Mesenchymal stem cell (in vitro differentiated cells and primary cell): ENCODE measurements around the gene MEX3D.

Experiments used
- DNase-seq: peaks from one replicate; pipeline ENCODE4 v3.0.0-alpha.2; 2013
- H2AFZ ChIP-seq: one replicate; pipeline ENCODE4 v1.6.1; 2013; ENCODE audit warnings: low read depth, mild to moderate bottlenecking, control low read depth, inconsistent platforms, low read length, moderate library complexity
- H2AK5ac ChIP-seq: 2 replicates; pipeline ENCODE4 v1.6.1; 2013; ENCODE audit warnings: low read length, moderate library complexity, mild to moderate bottlenecking, inconsistent platforms; ENCODE audit not compliant: severe bottlenecking
- H2BK120ac ChIP-seq: one replicate; pipeline ENCODE4 v1.6.1; 2013; ENCODE audit warnings: low read depth, mild to moderate bottlenecking, inconsistent platforms, low read length, moderate library complexity
- H2BK12ac ChIP-seq, 2 experiments: one replicate each; pipeline ENCODE4 v1.6.1; 2013; ENCODE audit warnings: inconsistent platforms in 2 of 2, low read length in 2 of 2, mild to moderate bottlenecking in 2 of 2, moderate library complexity in 2 of 2, control low read depth in 1 of 2
- H2BK15ac ChIP-seq: one replicate; pipeline ENCODE4 v1.6.1; 2013; ENCODE audit warnings: mild to moderate bottlenecking, low read depth, inconsistent platforms; ENCODE audit not compliant: poor library complexity, severe bottlenecking
- H2BK5ac ChIP-seq: 2 replicates; pipeline ENCODE4 v1.6.1; 2013; ENCODE audit warnings: low read depth, mild to moderate bottlenecking, low read length, control low read depth, inconsistent platforms; ENCODE audit not compliant: poor library complexity, severe bottlenecking
- H3K14ac ChIP-seq, 2 experiments: one replicate each; pipeline ENCODE4 v1.6.1; 2013; ENCODE audit warnings: inconsistent platforms in 2 of 2, low read length in 2 of 2, control low read depth in 1 of 2, mild to moderate bottlenecking in 1 of 2, moderate library complexity in 1 of 2
- H3K18ac ChIP-seq, 2 experiments: one replicate each; pipeline ENCODE4 v1.6.1; 2013; ENCODE audit warnings: inconsistent platforms in 2 of 2, low read length in 2 of 2, control low read depth in 1 of 2, low read depth in 1 of 2, mild to moderate bottlenecking in 1 of 2
- H3K23ac ChIP-seq, 2 experiments: one replicate each; pipeline ENCODE4 v1.6.1; 2013; ENCODE audit warnings: inconsistent platforms in 2 of 2, low read length in 2 of 2, mild to moderate bottlenecking in 2 of 2, moderate library complexity in 2 of 2, control low read depth in 1 of 2
- H3K27ac ChIP-seq: 2 replicates; pipeline ENCODE4 v1.5.1; 2013; ENCODE audit warnings: mild to moderate bottlenecking, moderate library complexity, low read length, control low read depth, inconsistent platforms; ENCODE audit not compliant: poor library complexity, severe bottlenecking
- H3K27me3 ChIP-seq, 2 experiments: 2 replicates each; pipeline versions ENCODE4 v1.6.1 to v1.7.0; 2013; ENCODE audit warnings: low read length in 2 of 2, mild to moderate bottlenecking in 2 of 2, moderate library complexity in 2 of 2, control low read depth in 1 of 2, inconsistent platforms in 1 of 2; ENCODE audit not compliant: control insufficient read depth in 1 of 2, insufficient read depth in 1 of 2
- H3K36me3 ChIP-seq, 2 experiments: 2 replicates each; pipeline versions ENCODE4 v1.6.1 to v1.7.0; 2013; ENCODE audit warnings: low read length in 2 of 2, control low read depth in 1 of 2, inconsistent platforms in 1 of 2, low read depth in 1 of 2, mild to moderate bottlenecking in 1 of 2; ENCODE audit not compliant: insufficient read depth in 2 of 2, control insufficient read depth in 1 of 2
- H3K4ac ChIP-seq, 2 experiments: one replicate each; pipeline ENCODE4 v1.6.1; 2013; ENCODE audit warnings: inconsistent platforms in 2 of 2, low read length in 2 of 2, mild to moderate bottlenecking in 2 of 2, moderate library complexity in 2 of 2, control low read depth in 1 of 2, low read depth in 1 of 2
- H3K4me1 ChIP-seq: 2 replicates; pipeline ENCODE4 v1.6.1; 2013; ENCODE audit warnings: low read depth, low read length, control low read depth; ENCODE audit not compliant: control insufficient read depth, insufficient read depth
- H3K4me2 ChIP-seq: 2 replicates; pipeline ENCODE4 v1.6.1; 2013; ENCODE audit warnings: low read length, mild to moderate bottlenecking, inconsistent platforms; ENCODE audit not compliant: poor library complexity, severe bottlenecking
- H3K4me3 ChIP-seq, 2 experiments: 2 replicates each; pipeline versions ENCODE4 v1.5.1 to v1.7.0; 2013; ENCODE audit warnings: low read length in 2 of 2, mild to moderate bottlenecking in 2 of 2, control low read depth in 1 of 2, low read depth in 1 of 2; ENCODE audit not compliant: insufficient read depth in 1 of 2
- H3K79me1 ChIP-seq: replicated peaks from 2 replicates; pipeline ENCODE4 v1.6.1; 2013; ENCODE audit warnings: mild to moderate bottlenecking, control low read depth, low read length, inconsistent platforms; ENCODE audit not compliant: poor library complexity, severe bottlenecking
- H3K9ac ChIP-seq: 2 replicates; pipeline ENCODE4 v1.7.0; 2013; ENCODE audit warnings: mild to moderate bottlenecking, low read length, moderate library complexity
- H3K9me3 ChIP-seq: 2 replicates; pipeline ENCODE4 v1.7.0; 2013; ENCODE audit warnings: mild to moderate bottlenecking, low read length; ENCODE audit not compliant: control insufficient read depth
- H4K8ac ChIP-seq: one replicate; pipeline ENCODE4 v1.6.1; 2013; ENCODE audit warnings: inconsistent platforms, mild to moderate bottlenecking, low read length, moderate library complexity
- H4K91ac ChIP-seq: one replicate; pipeline ENCODE4 v1.6.1; 2013; ENCODE audit warnings: mild to moderate bottlenecking, low read length, inconsistent platforms
- WGBS: methylation state at CpG from one replicate; pipeline ENCODE4 v1.1.7; 2013; ENCODE audit warnings: mixed read lengths; 5-methylcytosine and 5-hydroxymethylcytosine counted together

MEX3D gene

DNA sequence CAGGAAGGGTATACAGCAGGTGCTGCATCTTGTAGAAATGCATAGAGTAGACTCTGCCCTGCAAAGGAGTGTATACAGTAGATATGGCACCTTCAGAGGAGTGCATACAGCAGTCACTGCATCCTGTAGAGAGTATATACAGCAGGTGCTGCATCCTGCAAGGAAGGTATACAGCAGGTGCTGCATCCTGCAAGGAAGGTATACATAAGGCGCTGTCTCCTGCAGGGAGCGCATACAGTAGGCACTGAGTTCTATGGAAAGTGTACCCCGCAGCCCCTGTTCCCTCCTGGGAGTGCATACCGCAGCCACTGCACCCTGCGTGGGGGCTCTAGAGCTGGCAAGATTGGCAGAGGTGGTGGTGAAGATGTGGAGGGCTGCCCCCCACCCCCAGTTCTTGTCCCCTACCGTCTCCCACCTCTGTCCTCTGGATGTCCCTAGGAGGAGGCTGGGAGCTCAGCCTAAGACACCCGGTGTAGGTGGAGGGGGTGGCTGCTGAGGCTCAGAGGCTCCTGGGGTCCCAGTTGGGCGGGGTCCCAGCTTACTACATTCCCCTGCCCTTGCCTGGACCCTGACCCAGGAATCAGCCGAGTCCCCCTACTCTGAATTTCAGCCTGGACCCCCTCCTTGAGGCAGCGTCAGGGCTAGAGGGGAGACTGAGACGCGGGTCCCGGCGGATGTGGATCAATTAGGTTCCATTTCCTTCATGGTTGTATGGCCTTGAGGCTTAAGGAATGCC lies 53.0 kb downstream of the MEX3D start:
- no peak overlapping the region for H3K4me3 ChIP-seq
- no peak for DNase-seq
- H3K18ac ChIP-seq = no peak overlapping the region
- H2AFZ ChIP-seq = no peak overlapping the region
- H4K91ac ChIP-seq = no peak overlapping the region
- no peak overlapping the region for H3K4ac ChIP-seq
- H3K9ac ChIP-seq = no peak overlapping the region
- H3K9me3 ChIP-seq = peaks cover 2% of the 10 kb centered on the region
- no peak overlapping the region for H2BK120ac ChIP-seq
- no peak overlapping the region for H3K23ac ChIP-seq
- no peak overlapping the region for H4K8ac ChIP-seq
- H2AK5ac ChIP-seq = no peak overlapping the region
- peaks cover 0 to 6% of the 10 kb centered on the region in 2 experiments for H3K36me3 ChIP-seq
- H3K27ac ChIP-seq = no peak overlapping the region
- peaks cover 22% of the 10 kb centered on the region for H3K4me1 ChIP-seq
- WGBS = 85% methylated on average over 13 of the region's 14 CpGs
- H2BK15ac ChIP-seq = no peak overlapping the region
- H3K4me2 ChIP-seq = no peak overlapping the region
- H3K27me3 ChIP-seq = peaks cover 11 to 58% of the 10 kb centered on the region in 2 experiments
- H3K14ac ChIP-seq = no peak overlapping the region
- H2BK5ac ChIP-seq = no peak overlapping the region
- H2BK12ac ChIP-seq = no peak overlapping the region
- H3K79me1 ChIP-seq = peaks cover 8% of the 10 kb centered on the region

DNA sequence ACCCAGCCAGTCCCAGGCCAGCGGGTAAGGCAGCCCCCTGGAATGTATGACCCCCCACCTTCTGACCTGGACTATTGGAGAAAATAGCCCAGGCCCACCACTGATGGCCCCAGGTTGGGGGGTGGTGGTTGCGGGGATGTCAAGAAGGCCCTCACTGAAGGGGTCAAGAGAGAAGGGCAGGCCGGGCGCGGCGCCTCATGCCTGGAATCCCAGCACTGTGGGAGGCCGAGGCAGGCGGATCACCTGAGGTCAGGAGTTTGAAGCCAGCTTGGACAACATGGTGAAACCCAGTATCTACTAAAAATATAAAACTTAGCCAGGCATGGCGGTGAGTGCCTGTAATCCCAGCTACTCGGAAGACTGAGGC lies 53.8 kb downstream of the MEX3D start:
- Histone ChIP-seq H4K91ac (no peak overlapping the region), H2AFZ (no peak overlapping the region), H3K79me1 (peaks cover 8% of the 10 kb centered on the region), H3K4ac (no peak overlapping the region), H4K8ac (no peak overlapping the region), H2BK15ac (no peak overlapping the region), H2BK12ac (no peak overlapping the region), H3K9ac (no peak overlapping the region), H3K27ac (no peak overlapping the region), H3K4me1 (peaks cover 22% of the 10 kb centered on the region), H3K4me3 (no peak overlapping the region), H3K4me2 (no peak overlapping the region), H3K23ac (no peak overlapping the region), H3K18ac (no peak overlapping the region), H2AK5ac (no peak overlapping the region), H2BK5ac (no peak overlapping the region), H2BK120ac (no peak overlapping the region), H3K9me3 (peaks cover 2% of the 10 kb centered on the region), H3K27me3 (peaks cover 11 to 55% of the 10 kb centered on the region in 2 experiments), H3K14ac (no peak overlapping the region), H3K36me3 (peaks cover 0 to 9% of the 10 kb centered on the region in 2 experiments)
- WGBS = 74% methylated on average over 10 of the region's 10 CpGs
- no peak for DNase-seq

DNA sequence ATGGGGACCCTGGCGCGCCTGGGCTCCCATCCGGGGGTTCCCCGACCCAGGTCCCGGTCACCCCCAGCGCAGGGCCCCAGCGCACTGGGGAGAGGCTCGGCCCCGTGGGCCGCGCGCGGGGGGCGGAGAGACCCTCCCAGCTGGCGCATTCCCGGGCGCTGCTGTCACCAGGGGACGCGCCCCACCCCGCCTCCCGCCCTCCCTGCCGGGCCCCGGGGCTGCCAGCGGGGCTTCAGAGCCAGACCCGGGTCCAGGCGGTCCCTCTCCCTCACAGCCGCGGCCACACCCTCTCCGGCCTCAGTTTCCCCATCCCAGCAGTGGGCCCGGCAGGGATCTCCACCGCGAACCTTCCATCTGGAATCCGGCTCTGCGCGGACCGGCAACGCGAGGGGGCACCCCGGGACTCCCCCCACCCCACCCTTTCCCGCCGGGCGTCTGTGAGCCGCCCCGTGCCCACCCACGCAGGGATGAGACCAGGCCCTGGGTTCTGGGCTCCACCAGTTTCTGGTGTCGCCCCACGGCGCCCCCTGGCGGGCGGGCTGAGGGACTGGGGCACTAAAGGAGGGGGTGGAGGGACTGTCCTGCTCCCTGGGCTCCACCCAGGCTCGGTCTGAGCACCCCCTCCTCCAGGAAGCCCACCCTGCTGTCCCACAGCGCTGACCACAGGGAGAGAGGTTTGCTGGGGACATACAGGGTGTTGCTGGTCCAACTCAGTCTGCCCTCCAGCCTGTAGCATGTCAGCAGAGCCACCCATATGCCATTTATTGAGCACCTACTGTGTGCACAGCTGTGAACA lies 54.4 kb downstream of the MEX3D start:
- peak overlapping the region; percentile 70 for H3K9ac ChIP-seq
- peak overlapping the region; percentile 4 for H2BK15ac ChIP-seq
- H2BK5ac ChIP-seq = peak overlapping the region; percentile 24
- H3K4me2 ChIP-seq = peak overlapping the region; percentile 84
- H4K91ac ChIP-seq = peak overlapping the region; percentile 67
- H3K9me3 ChIP-seq = peaks cover 2% of the 10 kb centered on the region
- H3K27me3 ChIP-seq = peaks cover 9 to 51% of the 10 kb centered on the region in 2 experiments
- peak overlapping the region; percentile 44 to 66 for H3K4me3 ChIP-seq
- peaks cover 0 to 9% of the 10 kb centered on the region in 2 experiments for H3K36me3 ChIP-seq
- no peak overlapping the region for H2AFZ ChIP-seq
- H3K79me1 ChIP-seq = peaks cover 8% of the 10 kb centered on the region
- H2BK120ac ChIP-seq = peak overlapping the region; percentile 55
- WGBS = 13% methylated on average over 42 of the region's 52 CpGs
- peak; percentile 60 for DNase-seq
- no peak overlapping the region for H3K14ac ChIP-seq
- H3K4me1 ChIP-seq = peaks cover 22% of the 10 kb centered on the region
- H2AK5ac ChIP-seq = no peak overlapping the region
- no peak overlapping the region for H3K23ac ChIP-seq
- H3K18ac ChIP-seq = peak overlapping the region; percentile 61 to 66
- peak overlapping the region; percentile 81 for H4K8ac ChIP-seq
- H2BK12ac ChIP-seq = peak overlapping the region in 1 of 2 experiments; percentile 38
- H3K27ac ChIP-seq = no peak overlapping the region
- peak overlapping the region in 1 of 2 experiments; percentile 70 for H3K4ac ChIP-seq
